ENCODE results near the gene RAB11FIP5.

DNA sequence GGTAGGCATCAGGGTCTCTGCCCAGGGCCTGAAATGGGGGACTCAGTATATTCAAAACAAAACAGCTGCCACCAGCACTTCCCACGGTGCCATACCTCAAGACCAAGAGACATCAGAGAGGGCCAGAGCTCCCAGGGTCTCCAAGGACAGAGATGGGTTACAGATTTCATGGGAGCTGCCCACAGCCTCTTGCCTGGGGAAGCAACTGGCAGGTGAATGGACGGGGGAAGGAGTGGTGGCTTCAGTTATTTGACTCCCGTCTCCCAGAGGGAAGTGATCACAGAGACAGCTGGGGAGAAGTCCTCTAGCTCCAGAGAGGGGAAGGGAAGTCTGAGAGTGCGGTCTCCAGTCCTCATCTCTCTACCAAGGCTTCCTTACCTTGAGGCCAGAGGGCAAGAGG lies 25.4 kb downstream of the RAB11FIP5 start:
- TF ChIP-seq EZH2phosphoT487 (IDR thresholded peaks at IDR 0.05; ENCODE audit: unreplicated experiment) (no peak), CTCF (conservative IDR thresholded peaks at IDR 0.05; ENCODE audit: low read depth in 2 of 2) (no peak), EZH2 (IDR thresholded peaks at IDR 0.05; ENCODE audit: low read depth, unreplicated experiment) (no peak), ZNF331 (CRISPR knock-in tag; IDR thresholded peaks at IDR 0.05; ENCODE audit: low read depth) (no peak), POLR2AphosphoS5 (IDR thresholded peaks at IDR 0.05; ENCODE audit: low read depth) (no peak), REST (IDR thresholded peaks at IDR 0.05; ENCODE audit: unreplicated experiment) (no peak), JUNB (IDR thresholded peaks at IDR 0.05; ENCODE audit: unreplicated experiment) (no peak), ZNF114 (CRISPR knock-in tag; IDR thresholded peaks at IDR 0.05) (no peak), ETS1 (IDR thresholded peaks at IDR 0.05) (no peak), CREB1 (CRISPR knock-in tag; IDR thresholded peaks at IDR 0.05; ENCODE audit: low read depth) (no peak), STAT1 (IDR thresholded peaks at IDR 0.05; ENCODE audit: unreplicated experiment) (no peak), NANOG (IDR thresholded peaks at IDR 0.05; ENCODE audit: borderline replicate concordance) (no peak)
- TF ChIP-seq, protein P1, sequence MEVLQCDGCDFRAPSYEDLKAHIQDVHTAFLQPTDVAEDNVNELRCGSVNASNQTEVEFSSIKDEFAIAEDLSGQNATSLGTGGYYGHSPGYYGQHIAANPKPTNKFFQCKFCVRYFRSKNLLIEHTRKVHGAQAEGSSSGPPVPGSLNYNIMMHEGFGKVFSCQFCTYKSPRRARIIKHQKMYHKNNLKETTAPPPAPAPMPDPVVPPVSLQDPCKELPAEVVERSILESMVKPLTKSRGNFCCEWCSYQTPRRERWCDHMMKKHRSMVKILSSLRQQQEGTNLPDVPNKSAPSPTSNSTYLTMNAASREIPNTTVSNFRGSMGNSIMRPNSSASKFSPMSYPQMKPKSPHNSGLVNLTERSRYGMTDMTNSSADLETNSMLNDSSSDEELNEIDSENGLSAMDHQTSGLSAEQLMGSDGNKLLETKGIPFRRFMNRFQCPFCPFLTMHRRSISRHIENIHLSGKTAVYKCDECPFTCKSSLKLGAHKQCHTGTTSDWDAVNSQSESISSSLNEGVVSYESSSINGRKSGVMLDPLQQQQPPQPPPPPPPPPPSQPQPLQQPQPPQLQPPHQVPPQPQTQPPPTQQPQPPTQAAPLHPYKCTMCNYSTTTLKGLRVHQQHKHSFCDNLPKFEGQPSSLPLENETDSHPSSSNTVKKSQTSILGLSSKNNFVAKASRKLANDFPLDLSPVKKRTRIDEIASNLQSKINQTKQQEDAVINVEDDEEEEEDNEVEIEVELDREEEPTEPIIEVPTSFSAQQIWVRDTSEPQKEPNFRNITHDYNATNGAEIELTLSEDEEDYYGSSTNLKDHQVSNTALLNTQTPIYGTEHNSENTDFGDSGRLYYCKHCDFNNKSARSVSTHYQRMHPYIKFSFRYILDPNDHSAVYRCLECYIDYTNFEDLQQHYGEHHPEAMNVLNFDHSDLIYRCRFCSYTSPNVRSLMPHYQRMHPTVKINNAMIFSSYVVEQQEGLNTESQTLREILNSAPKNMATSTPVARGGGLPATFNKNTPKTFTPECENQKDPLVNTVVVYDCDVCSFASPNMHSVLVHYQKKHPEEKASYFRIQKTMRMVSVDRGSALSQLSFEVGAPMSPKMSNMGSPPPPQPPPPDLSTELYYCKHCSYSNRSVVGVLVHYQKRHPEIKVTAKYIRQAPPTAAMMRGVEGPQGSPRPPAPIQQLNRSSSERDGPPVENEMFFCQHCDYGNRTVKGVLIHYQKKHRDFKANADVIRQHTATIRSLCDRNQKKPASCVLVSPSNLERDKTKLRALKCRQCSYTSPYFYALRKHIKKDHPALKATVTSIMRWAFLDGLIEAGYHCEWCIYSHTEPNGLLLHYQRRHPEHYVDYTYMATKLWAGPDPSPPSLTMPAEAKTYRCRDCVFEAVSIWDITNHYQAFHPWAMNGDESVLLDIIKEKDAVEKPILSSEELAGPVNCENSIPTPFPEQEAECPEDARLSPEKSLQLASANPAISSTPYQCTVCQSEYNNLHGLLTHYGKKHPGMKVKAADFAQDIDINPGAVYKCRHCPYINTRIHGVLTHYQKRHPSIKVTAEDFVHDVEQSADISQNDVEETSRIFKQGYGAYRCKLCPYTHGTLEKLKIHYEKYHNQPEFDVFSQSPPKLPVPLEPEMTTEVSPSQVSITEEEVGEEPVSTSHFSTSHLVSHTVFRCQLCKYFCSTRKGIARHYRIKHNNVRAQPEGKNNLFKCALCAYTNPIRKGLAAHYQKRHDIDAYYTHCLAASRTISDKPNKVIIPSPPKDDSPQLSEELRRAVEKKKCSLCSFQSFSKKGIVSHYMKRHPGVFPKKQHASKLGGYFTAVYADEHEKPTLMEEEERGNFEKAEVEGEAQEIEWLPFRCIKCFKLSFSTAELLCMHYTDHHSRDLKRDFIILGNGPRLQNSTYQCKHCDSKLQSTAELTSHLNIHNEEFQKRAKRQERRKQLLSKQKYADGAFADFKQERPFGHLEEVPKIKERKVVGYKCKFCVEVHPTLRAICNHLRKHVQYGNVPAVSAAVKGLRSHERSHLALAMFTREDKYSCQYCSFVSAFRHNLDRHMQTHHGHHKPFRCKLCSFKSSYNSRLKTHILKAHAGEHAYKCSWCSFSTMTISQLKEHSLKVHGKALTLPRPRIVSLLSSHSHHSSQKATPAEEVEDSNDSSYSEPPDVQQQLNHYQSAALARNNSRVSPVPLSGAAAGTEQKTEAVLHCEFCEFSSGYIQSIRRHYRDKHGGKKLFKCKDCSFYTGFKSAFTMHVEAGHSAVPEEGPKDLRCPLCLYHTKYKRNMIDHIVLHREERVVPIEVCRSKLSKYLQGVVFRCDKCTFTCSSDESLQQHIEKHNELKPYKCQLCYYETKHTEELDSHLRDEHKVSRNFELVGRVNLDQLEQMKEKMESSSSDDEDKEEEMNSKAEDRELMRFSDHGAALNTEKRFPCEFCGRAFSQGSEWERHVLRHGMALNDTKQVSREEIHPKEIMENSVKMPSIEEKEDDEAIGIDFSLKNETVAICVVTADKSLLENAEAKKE (CRISPR knock-in tag; IDR thresholded peaks at IDR 0.05) = no peak
